Measurements from ENCODE around the gene EDEM1. TPM values are rescaled to one million over a fixed set of nuclear protein-coding genes. Genes with fewer than 3 reads are reported as not detected.
A peak's percentile ranks its signal among the peaks of the same experiment; 100 is the strongest.

Gene EDEM1
- total and polyA plus RNA-seq, 10 of the 15 experiments (the other 5 are each of a cell fraction or from before 2014, with no cell fraction given): 18.9 to 138 (median 57.5) TPM

DNA sequence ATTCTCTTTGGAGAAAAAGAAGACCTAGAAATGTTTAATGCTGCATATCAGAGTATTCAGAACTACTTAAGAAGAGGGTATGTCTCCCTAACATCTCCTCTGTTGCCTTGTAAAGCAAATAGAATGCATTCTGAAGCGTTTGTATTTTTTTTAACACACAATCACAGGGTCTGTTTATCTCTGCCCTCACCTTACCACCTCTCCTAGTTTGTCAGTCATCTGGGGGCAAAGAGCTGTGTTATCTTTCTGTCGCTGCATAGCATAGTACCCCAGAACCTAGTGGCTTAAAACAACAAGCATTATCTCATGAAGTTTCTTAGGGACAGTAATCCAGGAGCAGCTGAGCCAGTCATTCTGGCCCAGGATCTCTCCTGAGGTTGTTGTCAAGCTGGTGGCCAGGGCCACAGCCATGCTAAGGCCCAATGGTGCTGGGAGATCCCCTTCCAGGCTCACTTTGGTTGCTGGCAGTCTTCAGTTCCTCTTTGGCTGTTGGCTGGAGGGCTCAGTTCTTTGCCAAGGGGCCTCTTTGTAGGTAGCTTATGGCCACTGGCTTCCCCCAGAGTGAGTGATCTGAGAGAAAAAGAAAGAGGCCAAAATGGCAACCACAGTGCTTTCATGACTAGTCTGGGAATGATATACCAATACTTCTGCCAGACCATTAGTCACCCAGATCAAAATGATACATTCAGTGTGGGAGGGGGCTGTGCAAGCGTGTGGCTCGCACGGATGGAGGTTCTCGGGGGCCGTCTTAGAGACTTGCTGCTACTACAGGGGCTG, 17.8 kb downstream of the EDEM1 start (continued):
- TF ChIP-seq MXI1 (IDR thresholded peaks at IDR 0.05; ENCODE audit: low read depth, low read length): peak; percentile 57; the same call in 1 of the 2 replicates
- TF ChIP-seq IKZF2 (IDR thresholded peaks at IDR 0.05): peak; percentile 87 to 88
- TF ChIP-seq RELA (IDR thresholded peaks at IDR 0.05; ENCODE audit: borderline replicate concordance, partially characterized antibody): peak; percentile 60
- no peak for TF ChIP-seq MYC (IDR thresholded peaks at IDR 0.05; ENCODE audit: insufficient read depth, insufficient read length, insufficient replicate concordance, low read length, severe bottlenecking)
- peak; percentile 79; the same call in 1 of the 2 replicates for TF ChIP-seq PAX5 (IDR thresholded peaks at IDR 0.05; ENCODE audit: borderline replicate concordance, low read depth, low read length)
- TF ChIP-seq SMC3 (IDR thresholded peaks at IDR 0.05; ENCODE audit: borderline replicate concordance, low read length): no peak; the same call in 1 of the 2 replicates
- 0 out of 2 replicates have a peak, but pooled peaks have one; percentile 47 for TF ChIP-seq PML (IDR thresholded peaks at IDR 0.05; ENCODE audit: low read length)
- peak; percentile 86; the same call in 1 of the 2 replicates for TF ChIP-seq FOXM1 (IDR thresholded peaks at IDR 0.05; ENCODE audit: low read depth, low read length)
- no peak for TF ChIP-seq SIX5 (IDR thresholded peaks at IDR 0.05; ENCODE audit: low read depth, low read length, severe bottlenecking)
- TF ChIP-seq POLR2A (IDR thresholded peaks at IDR 0.05; ENCODE audit: low read depth, low read length): 0 out of 2 replicates have a peak, but pooled peaks have one; percentile 40
- TF ChIP-seq ESRRA (IDR thresholded peaks at IDR 0.05; ENCODE audit: low read length): no peak
- TF ChIP-seq NFIC (IDR thresholded peaks at IDR 0.05; ENCODE audit: low read depth, low read length): peak; percentile 74; the same call in 1 of the 2 replicates
- TF ChIP-seq SREBF1 (IDR thresholded peaks at IDR 0.05; ENCODE audit: low read length): no peak
- TF ChIP-seq ZBED1 (IDR thresholded peaks at IDR 0.05; ENCODE audit: borderline replicate concordance): peak; percentile 60; the same call in 1 of the 2 replicates
- TF ChIP-seq MTA3 (IDR thresholded peaks at IDR 0.05; ENCODE audit: borderline replicate concordance, low read length): peak; percentile 71; the same call in 1 of the 2 replicates
- TF ChIP-seq CREM (IDR thresholded peaks at IDR 0.05; ENCODE audit: low read depth): peak; percentile 65; the same call in 1 of the 2 replicates
- TF ChIP-seq SP1 (IDR thresholded peaks at IDR 0.05; ENCODE audit: low read depth, low read length): peak; percentile 73
- TF ChIP-seq MEF2B (IDR thresholded peaks at IDR 0.05; ENCODE audit: partially characterized antibody, poor library complexity, severe bottlenecking): peak; percentile 48
- TF ChIP-seq, protein P1, sequence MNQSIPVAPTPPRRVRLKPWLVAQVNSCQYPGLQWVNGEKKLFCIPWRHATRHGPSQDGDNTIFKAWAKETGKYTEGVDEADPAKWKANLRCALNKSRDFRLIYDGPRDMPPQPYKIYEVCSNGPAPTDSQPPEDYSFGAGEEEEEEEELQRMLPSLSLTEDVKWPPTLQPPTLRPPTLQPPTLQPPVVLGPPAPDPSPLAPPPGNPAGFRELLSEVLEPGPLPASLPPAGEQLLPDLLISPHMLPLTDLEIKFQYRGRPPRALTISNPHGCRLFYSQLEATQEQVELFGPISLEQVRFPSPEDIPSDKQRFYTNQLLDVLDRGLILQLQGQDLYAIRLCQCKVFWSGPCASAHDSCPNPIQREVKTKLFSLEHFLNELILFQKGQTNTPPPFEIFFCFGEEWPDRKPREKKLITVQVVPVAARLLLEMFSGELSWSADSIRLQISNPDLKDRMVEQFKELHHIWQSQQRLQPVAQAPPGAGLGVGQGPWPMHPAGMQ (IDR thresholded peaks at IDR 0.05; ENCODE audit: borderline replicate concordance): no peak
- TF ChIP-seq, protein P2, sequence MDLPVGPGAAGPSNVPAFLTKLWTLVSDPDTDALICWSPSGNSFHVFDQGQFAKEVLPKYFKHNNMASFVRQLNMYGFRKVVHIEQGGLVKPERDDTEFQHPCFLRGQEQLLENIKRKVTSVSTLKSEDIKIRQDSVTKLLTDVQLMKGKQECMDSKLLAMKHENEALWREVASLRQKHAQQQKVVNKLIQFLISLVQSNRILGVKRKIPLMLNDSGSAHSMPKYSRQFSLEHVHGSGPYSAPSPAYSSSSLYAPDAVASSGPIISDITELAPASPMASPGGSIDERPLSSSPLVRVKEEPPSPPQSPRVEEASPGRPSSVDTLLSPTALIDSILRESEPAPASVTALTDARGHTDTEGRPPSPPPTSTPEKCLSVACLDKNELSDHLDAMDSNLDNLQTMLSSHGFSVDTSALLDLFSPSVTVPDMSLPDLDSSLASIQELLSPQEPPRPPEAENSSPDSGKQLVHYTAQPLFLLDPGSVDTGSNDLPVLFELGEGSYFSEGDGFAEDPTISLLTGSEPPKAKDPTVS (IDR thresholded peaks at IDR 0.05; ENCODE audit: low read depth, low read length): no peak
- TF ChIP-seq, protein P3, sequence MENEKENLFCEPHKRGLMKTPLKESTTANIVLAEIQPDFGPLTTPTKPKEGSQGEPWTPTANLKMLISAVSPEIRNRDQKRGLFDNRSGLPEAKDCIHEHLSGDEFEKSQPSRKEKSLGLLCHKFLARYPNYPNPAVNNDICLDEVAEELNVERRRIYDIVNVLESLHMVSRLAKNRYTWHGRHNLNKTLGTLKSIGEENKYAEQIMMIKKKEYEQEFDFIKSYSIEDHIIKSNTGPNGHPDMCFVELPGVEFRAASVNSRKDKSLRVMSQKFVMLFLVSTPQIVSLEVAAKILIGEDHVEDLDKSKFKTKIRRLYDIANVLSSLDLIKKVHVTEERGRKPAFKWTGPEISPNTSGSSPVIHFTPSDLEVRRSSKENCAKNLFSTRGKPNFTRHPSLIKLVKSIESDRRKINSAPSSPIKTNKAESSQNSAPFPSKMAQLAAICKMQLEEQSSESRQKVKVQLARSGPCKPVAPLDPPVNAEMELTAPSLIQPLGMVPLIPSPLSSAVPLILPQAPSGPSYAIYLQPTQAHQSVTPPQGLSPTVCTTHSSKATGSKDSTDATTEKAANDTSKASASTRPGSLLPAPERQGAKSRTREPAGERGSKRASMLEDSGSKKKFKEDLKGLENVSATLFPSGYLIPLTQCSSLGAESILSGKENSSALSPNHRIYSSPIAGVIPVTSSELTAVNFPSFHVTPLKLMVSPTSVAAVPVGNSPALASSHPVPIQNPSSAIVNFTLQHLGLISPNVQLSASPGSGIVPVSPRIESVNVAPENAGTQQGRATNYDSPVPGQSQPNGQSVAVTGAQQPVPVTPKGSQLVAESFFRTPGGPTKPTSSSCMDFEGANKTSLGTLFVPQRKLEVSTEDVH (IDR thresholded peaks at IDR 0.05; ENCODE audit: low read depth, partially characterized antibody): no peak
- TF ChIP-seq NRF1 (conservative IDR thresholded peaks at IDR 0.05; ENCODE audit: low read depth, low read length): no peak
- TF ChIP-seq MEF2A (IDR thresholded peaks at IDR 0.05; ENCODE audit: insufficient read depth, low read depth, low read length): peak; percentile 77; the same call in 1 of the 2 replicates
- TF ChIP-seq POLR2AphosphoS2 (IDR thresholded peaks at IDR 0.05; ENCODE audit: low read depth, low read length): no peak
- TF ChIP-seq ZNF24 (IDR thresholded peaks at IDR 0.05): 0 out of 2 replicates have a peak, but pooled peaks have one; percentile 38
- no peak for TF ChIP-seq TARDBP (IDR thresholded peaks at IDR 0.05; ENCODE audit: borderline replicate concordance)
- peak; percentile 87 for TF ChIP-seq IKZF1 (conservative IDR thresholded peaks at IDR 0.05)

Data from GM12878 (cell line).